HG02852 (cell line): ENCODE measurements around the gene KCNAB3.

ENCODE experiments used
- ATAC-seq: cut with Tn5 transposase; IDR thresholded peaks from one replicate; pipeline ENCODE4 v1.9.1; 2021; ENCODE audit warnings: mild to moderate bottlenecking, moderate library complexity; ENCODE audit not compliant: unreplicated experiment

The KCNAB3 gene

DNA sequence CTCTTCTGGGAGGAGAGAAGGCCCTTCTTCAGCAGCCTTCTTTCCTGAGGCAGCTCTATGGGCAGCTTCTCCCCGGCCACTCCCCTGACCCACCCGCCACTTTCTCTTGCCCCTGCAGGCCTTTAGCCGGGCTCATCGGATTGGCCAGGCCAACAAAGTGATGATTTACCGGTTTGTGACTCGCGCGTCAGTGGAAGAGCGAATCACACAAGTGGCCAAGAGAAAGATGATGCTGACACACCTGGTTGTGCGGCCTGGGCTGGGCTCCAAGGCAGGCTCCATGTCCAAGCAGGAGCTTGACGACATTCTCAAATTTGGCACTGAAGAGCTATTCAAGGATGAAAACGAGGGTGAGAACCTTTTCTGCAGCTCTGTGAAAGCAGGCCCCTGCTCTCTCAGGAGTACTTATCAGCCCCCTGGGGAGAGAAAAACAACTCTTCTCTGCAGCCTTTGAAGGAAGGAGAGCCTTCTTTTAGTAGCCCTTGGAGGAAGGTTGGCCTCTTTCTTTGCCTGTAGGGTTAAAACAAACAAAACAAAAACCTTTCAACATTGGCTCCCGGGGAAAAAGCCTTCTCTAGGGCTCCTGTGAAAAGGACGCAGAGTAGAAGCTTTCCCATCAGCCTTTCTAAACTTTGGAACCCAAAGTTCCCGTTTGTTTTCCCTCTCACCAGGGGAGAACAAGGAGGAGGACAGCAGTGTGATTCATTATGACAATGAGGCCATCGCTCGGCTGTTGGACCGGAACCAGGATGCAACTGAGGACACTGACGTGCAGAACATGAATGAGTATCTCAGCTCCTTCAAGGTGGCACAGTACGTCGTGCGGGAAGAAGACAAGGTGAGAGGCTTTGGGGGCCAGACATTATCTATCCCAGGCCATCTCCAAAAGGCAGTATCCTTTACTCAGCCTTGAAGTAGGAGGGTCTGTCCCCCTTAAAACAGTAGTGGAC, 26.2 kb downstream of the KCNAB3 start:
- ATAC-seq, result no peak

DNA sequence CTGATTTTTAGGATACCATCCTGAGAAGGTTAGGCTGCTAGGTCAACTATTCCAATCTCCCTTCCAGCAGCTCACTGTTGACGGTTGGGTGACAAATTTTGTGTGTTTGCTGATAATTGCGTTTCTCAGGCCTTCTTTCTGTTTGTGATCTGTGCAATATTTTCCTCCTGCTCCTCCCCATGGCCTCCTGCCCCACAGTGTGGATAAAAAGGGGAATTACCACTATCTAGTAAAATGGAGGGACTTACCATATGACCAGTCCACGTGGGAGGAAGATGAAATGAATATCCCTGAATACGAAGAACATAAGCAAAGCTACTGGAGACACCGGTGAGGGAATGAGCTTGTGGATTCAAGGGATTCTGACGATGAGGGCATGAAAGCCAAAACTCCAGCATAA, 31.9 kb downstream of the KCNAB3 start:
- no peak for ATAC-seq

DNA sequence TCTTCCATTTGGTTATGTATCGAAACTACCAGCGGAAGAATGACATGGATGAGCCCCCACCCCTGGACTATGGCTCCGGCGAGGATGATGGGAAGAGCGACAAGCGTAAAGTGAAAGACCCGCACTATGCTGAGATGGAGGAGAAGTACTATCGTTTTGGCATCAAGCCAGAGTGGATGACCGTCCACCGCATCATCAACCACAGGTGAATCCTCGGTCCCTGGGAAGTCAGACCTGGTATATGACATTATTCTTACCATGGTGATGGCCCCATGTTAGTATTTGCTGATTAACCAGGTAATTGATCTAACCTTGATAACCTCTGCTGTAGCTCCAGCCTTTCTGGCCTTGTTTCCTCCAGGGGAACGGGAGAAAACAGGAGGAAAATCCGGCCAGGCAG, 32.6 kb downstream of the KCNAB3 start:
- ATAC-seq, result no peak

DNA sequence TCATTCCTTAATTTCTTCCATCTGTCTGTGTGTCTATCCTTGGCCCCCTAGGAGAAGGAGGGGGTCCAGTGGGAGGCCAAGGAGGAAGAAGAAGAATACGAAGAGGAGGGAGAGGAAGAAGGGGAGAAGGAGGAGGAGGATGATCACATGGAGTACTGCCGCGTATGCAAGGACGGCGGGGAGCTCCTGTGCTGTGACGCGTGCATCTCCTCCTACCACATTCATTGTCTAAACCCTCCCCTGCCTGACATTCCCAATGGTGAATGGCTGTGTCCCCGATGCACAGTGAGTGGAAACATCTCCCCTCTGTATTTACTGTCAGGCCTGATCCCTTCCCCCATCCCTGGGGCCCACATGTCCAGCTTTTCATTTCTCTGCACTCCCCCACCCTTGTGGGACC, 34.8 kb downstream of the KCNAB3 start:
- no peak for ATAC-seq

DNA sequence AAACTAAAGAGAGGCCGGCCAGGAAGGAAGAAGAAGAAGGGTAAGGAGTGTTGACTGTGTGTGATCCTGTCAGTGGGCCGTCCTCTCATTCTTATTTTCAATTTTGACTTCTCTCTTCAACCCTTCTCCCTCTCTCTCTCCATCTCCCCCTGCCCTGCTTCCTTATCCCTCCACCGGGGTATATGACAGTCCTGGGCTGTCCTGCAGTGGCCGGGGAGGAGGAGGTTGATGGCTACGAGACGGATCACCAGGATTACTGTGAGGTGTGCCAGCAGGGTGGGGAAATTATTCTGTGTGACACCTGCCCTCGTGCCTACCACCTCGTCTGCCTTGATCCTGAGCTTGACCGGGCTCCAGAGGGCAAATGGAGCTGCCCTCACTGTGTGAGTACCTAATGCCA, 35.4 kb downstream of the KCNAB3 start:
- no peak for ATAC-seq

DNA sequence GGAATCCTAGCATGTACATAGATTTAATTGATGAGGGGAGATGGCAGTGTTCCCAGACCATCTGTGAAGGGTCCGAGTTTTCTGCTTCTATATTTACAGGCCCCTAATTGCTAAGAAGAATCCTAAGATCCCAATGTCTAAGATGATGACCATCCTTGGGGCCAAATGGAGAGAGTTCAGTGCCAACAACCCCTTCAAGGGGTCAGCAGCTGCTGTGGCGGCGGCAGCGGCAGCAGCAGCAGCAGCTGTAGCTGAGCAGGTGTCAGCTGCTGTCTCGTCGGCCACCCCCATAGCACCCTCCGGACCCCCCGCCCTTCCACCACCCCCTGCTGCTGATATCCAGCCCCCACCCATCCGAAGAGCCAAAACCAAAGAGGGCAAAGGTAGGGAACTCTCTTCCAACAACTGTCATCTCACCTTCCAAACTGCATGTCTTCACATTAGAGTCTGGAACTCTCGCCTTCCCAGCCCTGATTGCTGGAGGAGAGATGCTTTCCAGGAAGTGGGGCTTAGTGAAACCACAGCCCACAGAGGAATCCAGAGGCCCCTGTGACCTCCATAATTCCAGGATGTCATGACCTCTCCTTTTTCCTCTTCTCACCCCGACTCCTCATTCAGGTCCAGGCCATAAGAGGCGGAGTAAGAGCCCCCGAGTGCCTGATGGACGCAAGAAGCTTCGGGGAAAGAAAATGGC, 36.3 kb downstream of the KCNAB3 start:
- ATAC-seq, result no peak

DNA sequence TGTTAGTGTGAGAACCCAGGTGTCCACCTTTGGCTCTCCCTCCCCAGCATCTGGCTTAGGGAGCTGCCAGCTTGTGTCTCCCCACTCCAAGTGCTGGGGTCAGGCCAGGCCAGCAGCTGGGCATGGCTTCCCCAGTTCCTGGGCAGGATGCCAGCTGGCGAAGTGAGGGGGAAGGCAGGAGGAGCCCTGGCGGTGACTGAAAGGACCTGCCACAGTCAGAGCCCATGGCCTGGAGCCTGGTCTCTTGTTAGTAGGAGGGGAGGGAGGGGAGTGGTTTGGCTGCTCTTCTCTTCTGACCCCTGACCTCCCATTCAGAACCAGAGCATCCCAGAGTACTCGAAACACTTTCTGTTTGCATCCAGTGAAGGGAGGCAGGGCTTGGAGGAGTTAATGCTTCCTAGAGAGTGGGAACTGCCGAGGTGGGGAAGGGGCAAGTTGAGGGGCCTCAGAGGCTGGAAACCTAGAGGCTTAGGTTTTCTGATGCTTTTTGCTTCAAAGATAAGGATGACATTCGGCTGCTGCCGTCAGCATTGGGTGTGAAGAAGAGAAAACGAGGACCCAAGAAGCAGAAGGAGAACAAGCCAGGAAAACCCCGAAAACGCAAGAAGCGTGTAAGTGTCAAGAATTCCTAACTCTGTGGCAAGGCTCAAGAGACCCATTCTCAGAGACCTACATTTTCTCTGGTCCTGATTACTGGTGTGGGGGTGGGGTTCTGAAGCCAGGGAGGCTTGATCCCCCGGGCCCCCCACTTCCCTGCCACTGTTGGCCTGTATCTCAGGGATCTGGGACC, 40.3 kb downstream of the KCNAB3 start:
- ATAC-seq, result no peak

DNA sequence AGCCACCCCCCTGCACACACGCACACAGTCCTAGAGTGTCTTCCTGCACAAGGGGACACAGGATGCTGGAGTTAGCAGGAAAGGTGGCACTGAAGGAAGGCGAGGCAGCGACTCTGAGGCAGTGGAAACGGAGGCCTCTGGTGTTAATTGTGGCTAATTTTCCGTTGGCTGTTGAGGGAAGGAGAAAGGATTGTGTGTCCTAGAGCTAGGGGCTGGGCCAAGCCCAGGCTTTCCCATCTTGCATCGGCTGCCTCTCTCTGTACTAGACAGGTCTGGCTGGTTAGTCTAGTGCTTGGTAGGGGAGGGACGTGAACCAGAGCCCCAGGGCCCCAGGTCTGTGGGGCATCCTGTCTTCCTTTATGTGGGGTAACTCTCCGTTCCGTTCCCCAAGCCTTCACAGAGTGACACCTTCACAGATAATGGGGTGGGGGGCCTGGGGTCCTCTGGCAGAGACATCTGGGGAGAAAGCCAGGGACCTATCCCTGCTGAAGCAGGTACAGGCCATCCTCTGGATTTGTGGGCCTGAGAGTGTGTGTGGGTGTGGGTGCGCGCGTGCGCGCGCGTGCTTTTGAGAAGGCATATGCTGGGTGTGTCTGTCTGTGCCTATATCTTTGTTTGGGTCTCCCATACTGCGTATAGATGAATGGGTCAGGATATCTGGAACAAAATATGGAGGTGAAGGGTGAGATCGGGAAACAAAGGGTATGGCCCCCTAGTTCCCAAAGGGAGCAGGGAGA, 41.3 kb downstream of the KCNAB3 start, which contains the start of gene CHD3:
Gene CHD3, plus strand, starts transcription at position 606 of the 737 bp plus-strand sequence. CDS start 212 bp downstream, outside the sequence.
- ATAC-seq, result no peak

DNA sequence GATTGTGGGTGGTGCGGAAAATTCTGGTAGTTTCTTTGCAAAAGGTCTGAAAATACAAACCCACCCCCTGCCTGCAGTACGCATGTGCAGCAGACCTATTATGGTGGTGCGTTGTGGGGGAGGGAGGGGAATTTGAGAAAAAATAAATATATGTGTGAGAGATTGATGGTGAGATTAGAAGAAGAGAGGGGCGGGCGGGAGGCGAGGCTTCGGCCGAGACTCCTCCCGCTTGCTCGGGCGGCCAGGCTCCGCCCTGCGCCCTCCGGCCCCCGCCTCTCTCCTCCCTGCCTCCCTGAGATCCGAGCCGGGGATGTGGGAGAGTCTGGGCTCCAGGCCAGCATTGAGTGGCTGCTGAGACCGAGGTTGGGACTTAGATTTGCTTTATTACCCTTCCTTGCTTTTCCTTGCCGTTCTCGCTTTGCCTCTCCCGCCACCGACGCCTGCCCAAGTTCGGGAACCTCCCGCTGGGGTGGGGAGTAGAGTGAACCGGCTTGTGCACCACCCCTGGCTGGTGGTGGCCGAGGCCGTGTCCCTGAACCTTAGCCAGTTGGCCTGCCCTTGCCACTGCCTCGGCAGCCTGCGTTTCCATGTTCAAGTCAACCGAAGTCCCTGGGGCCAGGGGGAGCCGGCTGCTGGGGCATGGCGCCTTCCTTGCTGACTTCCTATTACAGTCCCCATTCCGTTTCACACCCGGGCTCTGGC, 42.0 kb downstream of the KCNAB3 start:
- ATAC-seq, result peak; percentile 59

DNA sequence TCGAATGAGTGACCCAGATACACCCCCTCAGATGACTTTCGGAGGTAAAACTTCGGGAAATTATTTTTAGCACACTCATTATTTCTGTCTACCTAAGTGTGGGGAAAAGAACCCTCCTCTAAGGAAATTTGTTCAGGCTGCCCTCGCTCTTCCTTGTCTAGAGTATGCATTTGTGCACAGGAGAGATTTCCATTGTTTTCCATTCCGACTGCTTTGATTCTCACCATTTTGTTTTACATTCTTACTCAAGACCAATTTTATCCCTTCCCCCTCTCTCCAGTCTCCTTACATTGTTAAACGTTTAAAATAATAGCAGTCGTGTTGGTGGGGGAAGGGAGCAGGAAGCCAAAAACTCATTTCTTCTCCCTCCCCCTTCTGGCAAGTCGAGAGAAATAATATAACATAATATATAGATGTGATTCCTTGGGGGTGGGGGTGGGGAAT, 42.6 kb downstream of the KCNAB3 start:
- ATAC-seq, result no peak

DNA sequence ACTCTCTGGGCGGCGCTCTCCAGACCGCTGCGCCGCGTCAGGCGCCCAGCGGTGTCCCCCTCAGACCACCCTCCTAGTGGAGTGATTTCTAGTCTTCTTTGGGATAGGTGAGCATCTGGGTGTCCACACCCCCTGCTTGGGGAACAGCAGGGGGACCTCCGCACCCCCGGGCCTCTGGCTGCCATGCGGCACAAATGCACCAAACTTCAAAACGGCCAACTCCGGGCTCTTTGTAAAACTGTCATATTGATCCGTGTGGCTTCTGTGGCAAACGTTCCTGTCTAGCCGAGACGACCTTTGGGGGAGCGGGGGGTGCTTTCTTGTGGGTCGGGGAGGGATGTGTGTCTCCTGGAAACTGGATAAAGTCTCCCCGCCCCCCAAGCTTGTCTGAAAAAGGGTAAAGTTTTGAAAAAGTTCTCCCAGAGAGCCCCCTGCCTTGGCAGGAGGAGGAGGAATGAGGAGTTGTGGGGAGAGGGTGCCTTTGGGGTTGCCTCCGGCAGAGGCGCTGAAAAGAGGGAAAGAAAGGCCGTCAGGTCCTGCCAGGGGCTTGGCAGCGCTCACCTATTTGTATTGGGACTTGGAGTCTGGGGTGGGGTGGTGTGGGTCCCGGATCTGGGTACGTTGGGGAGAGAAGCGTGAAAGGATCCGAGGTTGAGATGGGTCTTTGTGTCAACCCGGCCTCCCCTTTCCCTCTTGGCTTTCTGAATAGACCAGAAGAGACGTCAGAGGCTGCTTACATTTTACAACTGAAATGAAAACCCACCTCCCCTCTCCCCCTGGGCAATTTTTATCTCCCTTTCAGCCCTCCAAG, 43.2 kb downstream of the KCNAB3 start:
- ATAC-seq, result no peak

DNA sequence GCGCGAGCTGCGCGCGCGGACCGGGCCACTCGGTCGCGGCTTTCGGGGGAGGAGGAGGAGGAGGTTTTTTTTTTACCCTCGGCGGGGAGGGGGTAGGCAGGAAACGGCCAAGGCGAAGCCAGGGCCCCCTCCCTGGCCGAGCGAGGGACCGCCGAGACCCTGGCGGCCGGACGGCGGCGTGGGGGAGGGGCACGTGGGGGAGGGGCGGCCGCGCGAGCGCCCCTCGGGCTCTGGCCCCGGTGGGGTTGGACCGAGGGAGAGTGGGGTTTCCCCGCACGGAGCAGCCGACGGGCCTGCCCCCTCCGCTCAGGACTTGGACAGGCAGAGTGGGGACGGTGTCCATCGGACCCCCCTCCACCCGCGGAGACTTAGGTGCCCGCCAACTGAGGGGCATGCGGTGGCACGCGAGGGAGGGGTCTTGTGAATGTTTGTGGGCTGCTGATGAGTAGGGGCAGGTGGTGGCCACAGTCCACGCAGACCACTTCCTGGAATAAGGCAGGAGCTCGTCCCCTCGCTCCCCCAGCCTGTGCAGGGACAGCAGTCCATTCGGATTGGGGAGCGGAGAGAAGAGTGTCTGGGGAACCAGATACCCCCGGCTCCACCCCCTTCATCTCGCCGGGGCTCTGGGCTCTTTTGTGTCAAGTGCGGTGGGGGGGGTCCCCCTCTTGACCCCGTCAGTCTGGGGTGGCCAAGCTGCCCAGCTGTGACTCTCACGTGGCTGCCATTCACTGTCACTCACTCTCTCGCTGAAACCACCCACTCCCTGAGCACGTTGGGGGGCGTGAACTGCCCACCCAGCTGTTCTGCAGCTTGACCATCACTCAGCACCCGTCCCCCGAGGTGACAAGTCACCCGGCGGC, 44.1 kb downstream of the KCNAB3 start:
- ATAC-seq, result no peak

DNA sequence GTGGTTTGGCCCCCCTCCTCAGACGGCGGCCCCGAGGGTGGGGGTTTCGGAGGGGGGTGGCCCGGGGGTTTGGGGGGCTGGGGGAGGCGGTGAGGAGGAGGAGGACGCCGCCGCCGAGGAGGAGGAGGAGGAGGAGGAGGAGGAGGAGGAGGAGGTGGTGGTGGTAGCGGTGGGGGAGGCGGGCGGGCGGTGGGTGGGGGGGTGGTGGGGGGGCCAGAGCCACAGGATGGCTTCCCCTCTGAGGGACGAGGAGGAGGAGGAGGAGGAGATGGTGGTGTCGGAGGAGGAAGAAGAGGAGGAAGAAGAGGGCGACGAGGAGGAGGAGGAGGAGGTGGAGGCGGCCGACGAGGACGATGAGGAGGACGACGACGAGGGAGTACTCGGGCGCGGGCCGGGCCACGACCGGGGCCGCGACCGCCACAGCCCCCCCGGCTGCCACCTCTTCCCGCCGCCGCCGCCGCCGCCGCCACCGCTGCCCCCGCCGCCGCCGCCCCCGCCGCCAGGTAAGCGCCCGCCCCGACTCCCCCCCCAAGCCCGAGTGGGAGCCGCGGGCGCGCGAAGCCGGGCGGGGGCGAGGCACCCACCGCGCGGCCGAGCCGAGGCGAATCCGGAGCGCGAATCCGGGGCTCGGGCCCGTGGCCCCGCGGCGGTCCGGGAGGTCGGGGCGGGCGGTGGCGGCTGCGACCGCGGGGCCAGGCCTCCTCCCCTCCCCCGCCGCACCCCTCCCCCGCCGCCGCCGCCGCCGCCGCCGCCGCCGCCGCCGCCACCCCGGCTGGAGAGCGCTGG, 44.9 kb downstream of the KCNAB3 start:
- no peak for ATAC-seq

DNA sequence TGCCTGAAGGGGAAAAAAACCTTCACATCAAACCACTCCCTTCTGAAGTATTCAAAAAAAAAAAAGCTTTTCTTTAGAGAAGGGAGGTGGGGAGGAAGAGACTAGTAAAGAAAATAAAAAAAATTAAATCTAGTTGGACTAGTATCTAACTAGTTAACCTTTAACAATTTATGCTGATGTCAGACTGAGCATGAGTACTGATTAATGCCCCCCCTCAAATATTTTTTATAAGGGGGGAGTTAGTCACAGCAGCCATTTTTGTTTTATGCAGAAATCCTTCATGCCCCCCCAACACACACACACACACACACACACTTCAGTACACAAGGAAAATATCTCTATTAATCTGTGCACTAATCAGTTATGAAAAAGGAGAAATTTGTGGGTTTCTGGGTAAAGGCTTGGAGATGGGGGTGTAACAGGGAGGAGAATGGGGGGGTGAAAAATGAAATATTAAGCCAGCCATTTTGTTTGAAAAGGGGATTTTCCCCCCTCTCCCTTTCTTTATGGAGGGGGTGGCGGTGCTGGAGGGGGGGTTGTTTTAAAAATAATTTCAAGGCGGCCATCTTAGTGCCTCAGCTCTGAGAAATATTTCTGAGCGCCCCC, 45.8 kb downstream of the KCNAB3 start:
- no peak for ATAC-seq

DNA sequence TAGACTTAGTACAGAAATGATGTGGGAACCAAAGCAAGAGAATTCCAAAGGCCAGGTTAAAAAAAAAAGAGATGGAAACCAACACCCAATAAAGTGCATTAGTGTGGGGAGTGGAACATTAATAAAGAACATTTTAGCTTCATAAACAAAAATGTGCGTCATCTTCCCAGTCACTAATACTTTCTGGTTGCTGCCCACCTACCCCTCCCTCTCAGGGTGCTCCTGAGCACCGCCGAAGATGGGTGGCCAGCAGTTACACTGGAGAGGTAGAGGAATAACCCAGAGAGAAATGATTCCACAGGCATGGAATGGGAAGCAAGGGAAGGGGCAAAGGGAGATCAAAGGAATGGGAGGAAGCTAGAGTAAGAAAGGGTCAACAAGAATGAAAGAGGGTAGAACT, 47.0 kb downstream of the KCNAB3 start:
- no peak for ATAC-seq

DNA sequence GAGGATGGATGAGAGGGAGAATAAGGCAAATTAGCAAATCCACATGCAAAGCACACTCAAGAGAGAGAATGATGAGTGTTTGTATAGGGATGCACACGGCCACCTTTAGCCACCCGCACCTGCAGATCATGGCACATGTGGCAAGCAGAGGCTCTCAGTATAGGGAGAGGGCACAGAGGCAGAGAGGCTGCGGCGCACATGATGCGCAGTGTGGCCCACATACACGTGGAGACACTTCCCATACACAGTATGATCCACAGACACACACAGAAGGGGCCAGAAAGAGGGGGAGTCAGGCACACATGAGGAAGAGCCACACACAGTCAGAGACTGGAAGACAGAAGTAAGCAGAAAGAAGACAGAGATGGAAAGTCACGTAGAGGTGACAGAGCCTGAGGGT, 47.6 kb downstream of the KCNAB3 start:
- ATAC-seq, result no peak
